NT2/D1 (cell line): Measurements from ENCODE around the gene IL12A.

ENCODE experiments used
- YY1 ChIP-seq: IDR thresholded peaks from 2 replicates; pipeline ENCODE4 v1.6.1; 2011; ENCODE audit not compliant: insufficient read length, insufficient read depth
- ZNF274 ChIP-seq: IDR thresholded peaks from 2 replicates; pipeline ENCODE4 v1.6.1; 2011; ENCODE audit warnings: mild to moderate bottlenecking, low read depth, low read length

DNA sequence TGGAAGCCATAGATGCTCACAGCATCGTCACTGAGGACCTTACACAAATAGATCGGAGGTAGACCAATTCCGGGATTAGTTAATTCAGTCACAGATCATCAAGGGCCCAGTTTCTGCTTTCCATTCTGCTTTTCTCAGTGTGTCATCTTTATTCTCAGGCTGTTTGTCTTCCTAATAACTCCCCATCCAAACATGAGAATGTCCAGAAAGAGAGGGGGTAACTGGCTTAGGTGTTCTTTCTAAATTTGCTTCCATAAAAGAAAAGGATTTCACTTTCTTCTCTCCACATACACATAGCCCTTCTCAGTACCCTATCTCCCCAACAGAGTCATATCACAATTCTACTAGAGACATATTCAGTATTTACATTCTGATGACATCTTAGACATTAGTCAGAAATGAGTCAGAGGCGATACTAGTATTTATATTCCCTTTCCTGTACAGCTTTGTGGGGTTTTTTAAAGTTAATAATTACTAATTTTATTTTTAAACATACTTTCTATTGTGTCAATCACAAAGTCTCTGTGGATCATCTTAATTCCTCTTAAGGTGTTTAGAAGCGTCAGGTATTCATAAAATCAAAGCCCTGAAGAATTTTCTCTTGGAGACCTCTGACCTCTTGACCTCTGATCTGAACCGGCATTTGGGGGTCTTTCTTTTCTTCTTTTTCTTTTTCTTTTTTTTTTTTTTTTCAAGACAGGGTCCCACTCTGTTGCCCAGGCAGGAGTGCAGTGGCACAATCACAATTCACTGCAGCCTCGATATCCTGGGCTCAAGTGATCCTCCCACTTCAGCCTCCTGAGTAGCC is 24.3 kb upstream of the IL12A start:
- no peak for TF ChIP-seq YY1
- TF ChIP-seq ZNF274 = no peak
